NCI-H69 (cell line): ENCODE results near the gene GPRC5C.

Experiments
- DNase-seq: peaks from one replicate; lab custom pipeline; 2025; lab: John Stamatoyannopoulos, UW

Gene GPRC5C

GRCh38 chr17:74452841-74453661 is 21.2 kb downstream of the GPRC5C start:
- DNase-seq, result peak; percentile 65

DNA sequence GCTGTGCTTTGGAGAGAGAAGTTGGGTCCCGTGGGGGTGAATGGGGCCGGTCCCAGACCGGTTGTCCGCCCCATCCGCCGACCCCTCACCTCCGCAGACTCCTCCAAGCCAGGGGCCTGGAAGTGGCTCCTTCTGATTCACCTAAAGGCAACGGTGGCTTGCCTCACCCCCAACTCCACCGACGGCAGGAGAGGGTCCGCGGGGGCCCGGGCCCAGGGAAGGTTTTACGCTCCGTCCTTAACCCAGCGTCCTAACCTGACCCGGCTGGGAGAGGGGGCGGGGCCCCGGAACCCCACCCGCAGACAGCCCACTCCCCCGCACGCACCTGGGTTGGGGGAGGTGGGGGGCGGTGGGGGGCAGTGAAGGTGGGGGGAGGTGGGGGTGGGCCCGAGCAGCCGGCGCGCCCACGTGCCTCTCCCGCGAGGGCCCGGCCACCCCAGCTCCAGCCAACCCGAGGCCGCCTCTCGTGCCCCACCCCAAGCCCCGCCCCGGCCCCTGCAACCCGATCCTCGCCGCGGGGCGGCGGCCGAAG is 21.8 kb downstream of the GPRC5C start:
- DNase-seq, result no peak

- peak; percentile 97 for DNase-seq
Observed at GRCh38 chr17:74454197-74455024, 22.5 kb downstream of the GPRC5C start.

DNA sequence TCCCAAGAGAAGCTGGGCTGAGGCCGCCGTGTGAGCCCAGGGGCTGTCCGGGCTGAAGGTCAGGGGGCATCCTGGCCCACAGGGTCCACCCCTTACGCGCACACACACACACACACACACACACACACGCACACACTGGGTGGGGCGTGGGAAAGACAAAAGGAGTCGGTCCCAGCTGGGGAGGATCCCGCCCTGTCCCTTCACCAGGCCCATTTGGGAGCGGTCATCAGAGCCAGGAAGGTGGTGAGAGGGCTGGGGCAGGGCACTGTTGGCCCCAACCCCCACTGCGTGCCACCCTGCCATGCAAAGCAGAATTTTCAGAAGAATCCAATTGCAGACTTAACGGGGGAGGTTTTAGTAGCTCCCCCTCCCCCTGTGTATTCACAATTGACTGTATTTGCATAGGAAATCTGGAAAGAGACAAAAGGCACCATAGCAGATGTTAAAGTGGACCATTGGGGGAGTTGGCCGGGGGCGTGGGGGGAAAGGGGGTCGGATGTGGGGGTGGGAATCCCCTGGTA is 23.2 kb downstream of the GPRC5C start:
- peak; percentile 76 for DNase-seq

DNA sequence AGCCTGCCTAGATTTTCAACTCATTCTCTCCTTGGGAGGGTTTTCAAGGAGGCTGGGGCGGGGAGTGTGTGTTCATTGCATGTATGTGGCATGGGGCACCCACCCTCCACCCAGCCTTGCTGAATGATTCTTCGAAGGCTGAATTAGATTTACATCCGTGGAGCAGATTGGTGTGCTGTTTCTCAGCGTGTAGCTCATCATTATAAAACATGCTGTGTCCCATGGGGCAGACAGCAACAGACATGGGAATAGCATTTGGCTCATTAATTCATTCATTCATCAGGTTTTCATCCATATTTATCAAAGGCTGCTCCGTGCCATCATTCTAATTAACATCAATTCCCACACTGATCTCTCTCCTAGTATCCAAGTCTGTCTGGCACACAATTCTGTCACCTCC is 23.9 kb downstream of the GPRC5C start:
- DNase-seq, result peak; percentile 41

GRCh38 chr17:74457146-74457819 is 25.4 kb downstream of the GPRC5C start:
- DNase-seq, result peak; percentile 84

DNA sequence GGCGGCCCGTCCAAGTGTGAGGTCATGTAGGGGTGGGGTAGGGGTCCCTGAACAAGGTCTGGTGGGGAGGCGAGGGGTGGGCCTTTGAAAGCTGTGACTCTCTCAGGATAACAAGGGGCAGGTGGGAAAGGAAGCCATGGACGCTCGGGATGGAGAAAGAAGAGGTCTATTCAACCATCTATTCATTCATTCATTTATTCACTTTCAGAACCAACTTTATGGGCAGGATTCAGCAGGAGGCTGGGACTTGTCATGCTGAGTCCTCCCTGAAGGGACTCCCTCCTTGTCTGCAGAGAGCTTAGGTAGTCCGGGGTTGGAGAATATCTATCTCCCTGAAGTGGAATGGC is 25.9 kb downstream of the GPRC5C start:
- no peak for DNase-seq

GRCh38 chr17:74458835-74459234 is 26.9 kb downstream of the GPRC5C start:
- DNase-seq, result no peak

DNA sequence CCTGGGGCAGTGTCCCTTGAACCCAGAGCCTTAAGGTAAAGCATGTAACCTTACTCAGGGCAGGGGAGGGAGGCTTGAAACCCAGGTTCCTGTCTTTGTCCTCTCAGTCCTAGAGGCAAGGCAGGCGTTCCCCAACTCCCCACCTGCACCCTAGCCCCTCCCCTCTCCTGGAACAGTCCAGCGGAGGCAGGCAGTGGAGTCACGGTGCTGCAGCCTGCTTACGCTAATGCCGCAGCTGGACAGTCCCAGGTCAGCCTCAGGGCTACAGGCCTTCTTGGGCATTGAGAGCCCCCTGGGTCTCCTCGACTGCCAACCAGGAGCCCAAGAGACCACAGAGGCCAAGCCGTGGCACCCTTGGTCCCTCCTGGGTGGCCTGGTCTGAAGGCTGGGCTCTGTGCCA is 27.7 kb downstream of the GPRC5C start:
- DNase-seq, result no peak

GRCh38 chr17:74460241-74460640 is 28.4 kb downstream of the GPRC5C start:
- DNase-seq, result no peak

DNA sequence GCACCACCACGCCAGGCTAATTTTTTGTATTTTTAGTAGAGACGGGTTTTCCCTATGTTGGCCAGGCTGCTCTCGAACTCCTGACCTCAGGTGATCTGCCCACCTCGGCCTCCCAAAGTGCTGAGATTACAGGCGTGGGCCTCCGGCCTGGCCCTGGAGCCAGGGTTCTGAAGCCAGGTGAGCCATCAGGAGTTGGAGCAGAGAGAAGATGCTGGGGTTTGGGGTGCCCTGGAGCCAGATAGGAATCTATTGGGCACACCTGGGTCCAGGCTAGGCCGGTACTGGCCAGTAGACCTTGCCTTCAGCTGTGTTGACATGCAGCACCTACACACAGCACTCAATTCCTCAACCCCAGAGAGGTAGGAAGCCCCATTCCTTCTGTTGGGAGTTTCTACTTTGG is 29.1 kb downstream of the GPRC5C start:
- DNase-seq, result no peak

- DNase-seq, result no peak
Observed at GRCh38 chr17:74461611-74462010, 29.7 kb downstream of the GPRC5C start.

DNA sequence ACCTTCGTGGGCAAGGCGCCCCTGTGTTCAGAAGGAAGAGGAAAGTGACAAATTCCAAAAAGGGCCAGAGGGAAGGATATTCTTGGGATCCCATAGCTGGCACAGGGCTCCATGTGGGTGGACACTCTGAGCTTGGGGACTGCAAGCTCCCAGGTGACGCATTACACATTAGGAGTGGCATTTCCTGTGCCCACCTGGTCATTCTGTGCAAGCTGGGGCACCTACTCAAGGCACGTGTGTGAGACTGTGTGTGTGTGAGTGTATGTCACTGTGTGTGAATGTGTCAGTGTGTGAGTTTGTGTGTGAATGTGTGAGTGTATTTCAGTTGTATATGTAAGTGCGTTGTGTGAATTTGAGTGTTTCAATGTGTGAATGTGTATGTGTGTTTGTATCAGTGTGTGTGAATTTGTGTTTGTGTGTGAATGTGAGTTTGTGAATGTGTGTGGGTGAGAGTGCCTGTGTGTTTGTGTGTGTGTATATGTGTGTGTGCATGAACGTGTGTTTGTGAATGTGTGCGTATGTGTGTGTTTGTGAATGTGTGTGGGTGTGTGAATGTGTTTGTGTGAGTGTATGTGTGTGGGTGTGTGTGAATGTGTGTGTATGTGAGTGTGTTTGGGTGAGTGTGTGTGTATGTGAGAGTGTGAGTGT is 33.0 kb downstream of the GPRC5C start:
- DNase-seq, result no peak

DNA sequence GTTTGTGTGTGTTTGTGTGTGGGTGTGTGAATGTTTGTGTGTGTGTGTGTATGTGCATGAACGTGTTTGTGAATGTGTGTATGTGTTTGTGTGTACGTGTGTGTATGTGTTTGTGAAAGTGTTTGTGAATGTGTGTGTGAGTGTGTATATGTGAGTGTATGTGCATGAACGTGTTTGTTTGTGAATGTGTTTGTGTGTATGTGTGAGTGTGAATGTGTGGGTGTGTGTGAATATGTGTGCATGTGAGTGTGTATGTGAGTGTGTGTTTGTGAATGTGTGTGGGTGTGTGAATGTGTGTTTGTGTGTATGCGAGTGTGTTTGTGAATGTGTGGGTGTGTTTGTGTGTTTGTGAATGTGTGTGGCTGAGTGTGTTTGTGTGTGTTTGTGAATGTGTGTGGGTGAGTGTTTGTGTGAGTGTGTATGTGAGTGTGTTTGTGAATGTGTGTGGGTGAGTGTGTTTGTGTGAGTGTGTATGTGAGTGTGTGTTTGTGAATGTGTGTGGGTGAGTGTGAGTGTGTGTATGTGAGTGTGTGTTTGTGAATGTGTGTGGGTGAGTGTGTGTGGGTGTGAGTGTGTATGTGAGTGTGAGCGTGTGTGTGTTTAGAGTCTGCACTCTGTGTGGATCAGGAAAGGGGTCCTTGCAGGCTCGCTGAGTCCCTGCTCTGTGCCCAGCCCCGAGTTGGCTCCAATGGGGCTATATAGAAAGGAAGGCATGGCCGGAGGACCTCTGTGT is 33.7 kb downstream of the GPRC5C start:
- DNase-seq, result no peak

GRCh38 chr17:74466111-74466827 is 34.4 kb downstream of the GPRC5C start, which contains the start of gene CD300A:
Gene CD300A, plus strand, starts transcription at chr17:74466634. Its CDS starts 70 bp downstream, at chr17:74466704.
- no peak for DNase-seq

- DNase-seq, result no peak
Observed at GRCh38 chr17:74466828-74467184, 34.9 kb downstream of the GPRC5C start.

DNA sequence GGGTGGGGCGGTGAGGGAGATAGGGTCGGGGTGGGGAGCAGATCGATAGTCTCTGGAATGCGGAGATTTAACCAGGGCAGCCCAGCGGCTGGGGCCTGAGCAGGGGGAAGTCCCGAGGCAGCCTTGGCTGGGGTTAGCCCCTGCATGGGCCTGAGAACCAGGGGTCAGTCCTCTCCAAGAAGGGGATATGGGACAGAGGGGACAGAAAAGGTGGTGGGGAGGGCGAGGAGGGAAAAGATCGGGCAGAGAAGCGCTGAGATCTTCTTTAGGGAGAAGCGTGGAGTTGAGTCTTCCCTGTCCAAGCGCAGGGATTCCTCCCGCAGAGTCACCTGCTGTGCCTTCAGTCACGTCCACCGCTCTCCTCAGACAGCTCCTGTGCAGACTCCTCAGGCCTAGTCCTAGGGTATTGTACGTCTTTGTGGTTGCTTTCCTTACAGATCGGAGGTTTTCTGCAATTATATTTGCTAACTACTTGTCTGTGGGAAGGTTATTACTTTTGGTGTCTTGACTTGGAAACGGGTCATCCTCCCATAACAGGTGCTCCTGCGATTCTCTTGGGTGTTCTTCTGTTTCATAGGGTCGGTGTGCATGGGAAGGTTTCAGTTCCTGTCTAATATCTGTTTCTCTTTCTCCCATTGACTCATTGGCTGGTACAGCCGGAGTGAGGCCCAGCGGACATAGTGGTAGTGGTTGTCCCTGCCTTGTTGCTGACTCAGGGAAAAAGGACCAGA is 35.5 kb downstream of the GPRC5C start:
- no peak for DNase-seq

GRCh38 chr17:74471341-74471740 is 39.5 kb downstream of the GPRC5C start:
- DNase-seq, result no peak

- no peak for DNase-seq
Observed at GRCh38 chr17:74472890-74473289, 41.0 kb downstream of the GPRC5C start.

DNA sequence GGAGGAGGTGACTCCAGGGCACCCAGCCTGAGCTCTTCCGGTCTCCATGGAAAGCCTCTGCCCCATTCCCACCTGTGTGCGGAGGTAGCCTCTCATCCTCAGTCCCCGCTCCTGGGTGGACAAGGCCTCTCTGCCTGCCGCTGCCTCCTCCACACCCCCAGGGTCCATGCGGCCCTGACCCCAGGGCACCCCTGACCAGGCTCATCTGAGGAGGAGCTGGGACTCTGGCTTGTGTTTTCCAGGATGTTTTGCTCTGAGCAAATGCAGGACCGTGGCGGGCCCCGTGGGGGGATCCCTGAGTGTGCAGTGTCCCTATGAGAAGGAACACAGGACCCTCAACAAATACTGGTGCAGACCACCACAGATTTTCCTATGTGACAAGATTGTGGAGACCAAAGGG is 41.4 kb downstream of the GPRC5C start:
- DNase-seq, result no peak
